Forelimb muscle (tissue), 1 donor: ENCODE results near the gene ISM1. TPM values are rescaled to one million over a fixed set of nuclear protein-coding genes. Genes with fewer than 3 reads are reported as not detected.

ENCODE experiments used
- DNase-seq: peaks from one replicate; pipeline ENCODE4 v3.0.0-alpha.2; 2013; ENCODE audit warnings: low read depth
- polyA plus RNA-seq: library from polyadenylated mRNA; unstranded; fragments of 120-200 nt; gene quantifications from one replicate; pipeline ENCODE4 v1.2.1, GENCODE V29; 2013; ENCODE audit not compliant: insufficient read length

ISM1 gene
- 0.76 TPM for polyA plus RNA-seq

GRCh38 chr20:13220904-13221297 lies at the start of gene ISM1:
Gene ISM1 (plus strand): TSS chr20:13221274. CDS start chr20:13221777, 503 bp downstream.
- no peak for DNase-seq

GRCh38 chr20:13173201-13173600 lies 47.9 kb upstream of the ISM1 start:
- DNase-seq = no peak

GRCh38 chr20:13174402-13174801 lies 46.7 kb upstream of the ISM1 start:
- DNase-seq = no peak

GRCh38 chr20:13180986-13181889 lies 39.8 kb upstream of the ISM1 start:
- DNase-seq = no peak

GRCh38 chr20:13183005-13183404 lies 38.1 kb upstream of the ISM1 start:
- no peak for DNase-seq

DNA sequence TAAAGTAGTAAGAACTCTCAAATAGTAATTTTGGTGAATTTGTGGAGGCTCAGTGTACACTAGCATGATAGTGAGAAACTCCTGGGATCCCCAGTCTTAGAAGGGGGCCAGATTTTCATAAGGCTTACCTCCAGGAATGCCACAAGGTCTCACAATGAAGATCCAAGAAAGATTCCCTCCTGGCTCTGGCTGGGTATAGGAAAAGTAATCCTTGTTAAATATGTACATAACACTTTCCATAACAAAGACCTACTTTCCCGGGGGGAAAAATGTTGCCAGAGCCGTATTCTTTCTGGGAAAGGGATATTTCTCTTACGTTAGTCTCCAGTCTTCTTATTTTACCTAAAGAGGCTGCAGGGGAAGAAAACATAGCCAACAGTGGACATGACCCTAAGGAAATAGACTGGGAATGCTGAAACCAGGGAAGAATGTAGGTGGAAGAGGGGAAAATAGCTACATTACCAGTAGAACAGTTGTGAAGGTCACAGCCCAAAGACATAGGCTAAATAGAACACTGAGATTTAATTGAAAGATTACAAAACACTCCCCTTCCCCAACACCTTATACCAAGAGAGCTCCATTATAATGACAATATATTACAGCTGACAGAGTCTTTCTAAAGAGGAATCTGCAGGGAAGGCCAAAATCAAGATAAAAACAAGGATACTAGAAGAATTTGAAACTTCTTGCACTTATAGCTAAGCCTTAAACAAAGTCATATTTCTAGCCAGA lies 34.9 kb upstream of the ISM1 start:
- no peak for DNase-seq

GRCh38 chr20:13187899-13188298 lies 33.2 kb upstream of the ISM1 start:
- no peak for DNase-seq

- no peak for DNase-seq
Measured at GRCh38 chr20:13199279-13199678, 21.8 kb upstream of the ISM1 start.

GRCh38 chr20:13200767-13201500 lies 20.1 kb upstream of the ISM1 start:
- no peak for DNase-seq

DNA sequence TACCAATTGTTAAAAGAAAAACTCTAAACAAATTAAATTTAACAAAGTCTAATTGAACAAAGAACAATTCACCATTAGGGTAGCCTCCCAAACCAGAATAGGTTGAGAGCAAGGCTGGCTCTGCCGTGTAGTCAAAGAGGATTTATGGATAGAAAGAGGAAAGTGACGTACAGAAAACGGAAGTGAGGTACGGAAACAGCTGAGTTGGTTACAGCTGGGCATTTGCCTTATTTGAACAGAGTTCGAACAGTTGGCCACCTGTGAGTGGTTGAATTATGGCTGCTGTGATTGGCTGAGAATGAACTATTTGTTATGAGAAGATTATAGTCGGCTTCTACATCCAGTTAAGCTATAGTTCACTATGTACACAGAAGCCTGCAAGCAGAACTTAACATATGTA lies 18.5 kb upstream of the ISM1 start:
- DNase-seq = no peak

- DNase-seq = no peak
Measured at GRCh38 chr20:13205425-13205824, 15.6 kb upstream of the ISM1 start.

- no peak for DNase-seq
Measured at GRCh38 chr20:13205848-13206434, 15.1 kb upstream of the ISM1 start.

- DNase-seq = no peak
Measured at GRCh38 chr20:13207016-13207415, 14.1 kb upstream of the ISM1 start.

- no peak for DNase-seq
Measured at GRCh38 chr20:13211956-13212618, 9.0 kb upstream of the ISM1 start.

GRCh38 chr20:13212750-13213149 lies 8.3 kb upstream of the ISM1 start:
- DNase-seq = no peak

GRCh38 chr20:13213335-13213734 lies 7.7 kb upstream of the ISM1 start:
- no peak for DNase-seq

DNA sequence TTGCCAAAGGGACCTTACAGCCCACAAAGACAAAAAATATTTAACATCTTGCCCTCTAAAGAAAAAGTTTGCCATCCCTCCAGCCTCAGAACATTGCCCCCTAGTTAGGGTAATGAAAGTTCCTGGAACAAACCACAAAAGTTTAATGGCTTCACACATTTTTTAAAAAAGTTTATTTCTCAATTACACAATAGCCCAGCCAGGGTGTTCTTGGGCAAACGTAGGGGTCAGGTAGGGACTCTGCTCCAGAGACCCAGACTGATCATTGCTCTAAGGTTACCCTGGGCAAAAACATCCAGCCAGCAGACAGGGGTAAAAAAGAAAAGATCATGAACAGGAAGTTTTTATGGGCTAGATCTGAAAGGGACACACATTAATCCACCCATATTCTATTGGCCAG lies 4.5 kb upstream of the ISM1 start:
- no peak for DNase-seq

GRCh38 chr20:13219327-13220193 lies 1.5 kb upstream of the ISM1 start:
- no peak for DNase-seq

DNA sequence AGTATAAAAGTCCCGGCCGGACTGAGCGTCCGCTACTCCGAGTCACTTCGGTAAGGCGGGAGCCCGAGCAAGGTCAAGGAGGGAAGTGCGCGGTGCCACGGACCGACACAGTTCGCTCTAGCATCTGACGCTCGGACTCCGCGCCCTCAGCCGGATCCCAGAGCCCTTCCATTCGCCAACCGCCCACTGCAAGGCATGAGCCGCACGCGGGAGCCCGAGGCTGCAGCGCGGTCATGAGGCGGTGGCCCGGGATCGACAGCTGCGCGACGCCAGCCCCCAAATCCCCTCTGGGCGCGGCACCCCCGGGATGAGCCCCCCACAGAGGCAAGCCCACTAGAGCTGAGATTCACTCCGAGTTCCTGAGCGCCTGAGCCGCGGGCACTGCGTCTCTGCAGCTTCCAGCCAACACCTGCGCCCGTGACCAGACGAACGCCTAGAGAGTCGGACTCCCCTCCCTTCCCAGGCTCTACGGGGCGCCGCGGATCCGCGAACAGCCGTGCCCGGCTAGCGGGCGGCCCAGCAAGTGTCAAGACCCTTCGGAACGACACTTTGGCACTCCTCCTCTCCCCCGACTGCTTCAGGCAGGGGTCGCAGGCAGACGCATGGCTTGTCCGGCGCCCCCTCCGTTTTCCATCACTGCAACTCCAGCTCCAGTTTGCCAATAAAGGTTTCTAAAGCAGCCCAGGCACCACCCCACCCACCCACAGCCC lies 725 bp upstream of the ISM1 start:
- DNase-seq = no peak

DNA sequence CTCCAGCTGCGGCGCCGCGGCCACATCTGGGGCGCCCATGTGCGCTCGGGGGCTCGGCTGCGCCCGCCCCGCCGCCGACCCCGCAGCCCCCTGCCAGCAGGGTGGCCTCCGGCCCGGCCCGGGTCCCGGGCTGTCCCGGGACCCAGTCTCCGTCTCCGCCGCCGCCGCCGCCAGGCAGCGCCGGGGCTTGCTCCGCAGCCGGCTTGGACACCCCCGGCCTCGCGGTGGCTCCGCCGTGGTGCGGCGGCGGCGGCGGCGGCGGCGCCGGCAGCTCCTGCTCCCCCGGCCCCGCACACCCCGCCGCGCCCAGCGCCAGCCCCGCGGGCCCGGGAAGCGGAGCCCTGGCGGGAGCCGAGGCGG lies 219 bp downstream of the ISM1 start:
- no peak for DNase-seq
